ENCODE results near the gene GPX2. TPM values are rescaled to one million over a fixed set of nuclear protein-coding genes. Genes with fewer than 3 reads are reported as not detected.
A peak's percentile ranks its signal among the peaks of the same experiment; 100 is the strongest.

Gene GPX2
- total RNA-seq, 1 experiment from 2014 or later = 4.3 TPM

DNA sequence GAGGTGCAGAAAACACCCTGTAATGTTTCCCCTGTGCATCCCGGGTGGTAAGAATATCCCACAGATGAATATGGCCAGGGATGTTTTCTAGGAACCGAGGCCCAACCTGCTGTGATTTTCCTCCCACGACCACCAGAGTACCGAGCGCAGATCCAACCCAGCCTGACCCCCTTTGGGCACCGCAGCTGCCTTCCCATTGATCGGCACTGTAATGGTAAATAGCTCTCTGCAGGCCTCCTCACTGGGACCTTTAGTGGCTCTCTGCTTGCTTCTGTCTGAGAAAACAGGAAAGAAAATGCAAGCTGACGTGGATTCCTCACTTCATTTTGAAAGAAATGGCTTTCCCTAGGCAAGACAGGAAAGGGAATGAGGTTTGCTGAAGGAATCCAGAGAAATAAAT lies 32.0 kb upstream of the GPX2 start:
- H2AFZ ChIP-seq (ENCODE audit: low read length) = no peak overlapping the region
- DNase-seq = no peak
- no peak overlapping the region for H3K27ac ChIP-seq (ENCODE audit: low read length)
- no peaks in the 10 kb centered on the region for H3K79me2 ChIP-seq (ENCODE audit: low read length)
- no peaks in the 10 kb centered on the region for H3K9me3 ChIP-seq (ENCODE audit: low read length)
- H3K4me1 ChIP-seq (ENCODE audit: insufficient read depth, low read length) = peaks cover 15% of the 10 kb centered on the region
- H3K9ac ChIP-seq (ENCODE audit: low read length) = no peak overlapping the region
- H3K9me2 ChIP-seq (replicated peaks; ENCODE audit: low read length) = no peaks in the 10 kb centered on the region
- no TSS peak for BruUV-seq (replicated peaks)
- no peaks in the 10 kb centered on the region for H3F3A ChIP-seq (ENCODE audit: low read length, unreplicated experiment)
- no peaks in the 10 kb centered on the region for H3K27me3 ChIP-seq (ENCODE audit: low read length)
- H3K4me2 ChIP-seq (ENCODE audit: low read length) = no peak overlapping the region
- no peaks in the 10 kb centered on the region for H3K36me3 ChIP-seq (ENCODE audit: low read depth, low read length)
- H3K4me3 ChIP-seq (ENCODE audit: low read length) = no peak overlapping the region
- intact Hi-C loops (cut with micrococcal nuclease) = no loop called here
- POLR2A ChIA-PET (ENCODE audit: unreplicated experiment) = no interaction called here
- H4K20me1 ChIP-seq (ENCODE audit: low read length) = no peaks in the 10 kb centered on the region
- TF ChIP-seq, protein P1, sequence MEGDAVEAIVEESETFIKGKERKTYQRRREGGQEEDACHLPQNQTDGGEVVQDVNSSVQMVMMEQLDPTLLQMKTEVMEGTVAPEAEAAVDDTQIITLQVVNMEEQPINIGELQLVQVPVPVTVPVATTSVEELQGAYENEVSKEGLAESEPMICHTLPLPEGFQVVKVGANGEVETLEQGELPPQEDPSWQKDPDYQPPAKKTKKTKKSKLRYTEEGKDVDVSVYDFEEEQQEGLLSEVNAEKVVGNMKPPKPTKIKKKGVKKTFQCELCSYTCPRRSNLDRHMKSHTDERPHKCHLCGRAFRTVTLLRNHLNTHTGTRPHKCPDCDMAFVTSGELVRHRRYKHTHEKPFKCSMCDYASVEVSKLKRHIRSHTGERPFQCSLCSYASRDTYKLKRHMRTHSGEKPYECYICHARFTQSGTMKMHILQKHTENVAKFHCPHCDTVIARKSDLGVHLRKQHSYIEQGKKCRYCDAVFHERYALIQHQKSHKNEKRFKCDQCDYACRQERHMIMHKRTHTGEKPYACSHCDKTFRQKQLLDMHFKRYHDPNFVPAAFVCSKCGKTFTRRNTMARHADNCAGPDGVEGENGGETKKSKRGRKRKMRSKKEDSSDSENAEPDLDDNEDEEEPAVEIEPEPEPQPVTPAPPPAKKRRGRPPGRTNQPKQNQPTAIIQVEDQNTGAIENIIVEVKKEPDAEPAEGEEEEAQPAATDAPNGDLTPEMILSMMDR (conservative IDR thresholded peaks at IDR 0.05; ENCODE audit: low read depth, low read length) = no peak
- no peak for TF ChIP-seq EZH2phosphoT487 (IDR thresholded peaks at IDR 0.05; ENCODE audit: borderline replicate concordance, low read length)
- TF ChIP-seq EZH2 (IDR thresholded peaks at IDR 0.05; ENCODE audit: low read length, unreplicated experiment) = no peak
- ATAC-seq = no peak
- CTCF ChIA-PET = interaction anchor here (0.6 kb wide), 1 partner anchor 132 kb away, joined by 3 read pairs; no protein-coding TSS in a partner anchor

DNA sequence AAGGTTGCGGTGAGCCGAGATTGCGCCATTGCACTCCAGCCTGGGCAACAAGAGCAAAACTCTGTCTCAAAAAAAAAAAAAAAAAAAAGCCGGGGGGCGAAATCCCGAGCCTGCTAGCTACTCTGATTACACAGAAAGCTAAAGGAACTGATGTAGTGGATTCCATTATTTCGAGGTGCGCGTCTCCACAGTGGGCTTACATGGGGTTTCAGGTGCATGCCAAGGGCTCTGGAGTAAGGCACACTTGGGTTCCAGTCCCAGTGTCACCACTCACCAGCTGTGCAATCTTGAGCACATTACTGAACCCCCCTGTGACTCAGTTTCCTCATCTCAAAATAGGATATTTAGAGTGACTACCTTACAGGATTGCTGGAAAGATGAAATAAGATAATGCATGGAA lies 31.3 kb upstream of the GPX2 start:
- H4K20me1 ChIP-seq (ENCODE audit: low read length) = no peaks in the 10 kb centered on the region
- peaks cover 15% of the 10 kb centered on the region for H3K4me1 ChIP-seq (ENCODE audit: insufficient read depth, low read length)
- no peaks in the 10 kb centered on the region for H3K27me3 ChIP-seq (ENCODE audit: low read length)
- H3F3A ChIP-seq (ENCODE audit: low read length, unreplicated experiment) = no peaks in the 10 kb centered on the region
- no peak overlapping the region for H2AFZ ChIP-seq (ENCODE audit: low read length)
- ChIA-PET CTCF (interaction anchor here (0.6 kb wide), 1 partner anchor 128 kb away, joined by 3 read pairs; the partner anchor contains the start of gene MAX), POLR2A (ENCODE audit: unreplicated experiment) (no interaction called here)
- intact Hi-C loops (cut with micrococcal nuclease) = no loop called here
- H3K9me3 ChIP-seq (ENCODE audit: low read length) = no peaks in the 10 kb centered on the region
- no peak overlapping the region for H3K27ac ChIP-seq (ENCODE audit: low read length)
- no peak for DNase-seq
- TF ChIP-seq EZH2phosphoT487 (IDR thresholded peaks at IDR 0.05; ENCODE audit: borderline replicate concordance, low read length) (no peak), EZH2 (IDR thresholded peaks at IDR 0.05; ENCODE audit: low read length, unreplicated experiment) (no peak)
- TF ChIP-seq, protein P1 (conservative IDR thresholded peaks at IDR 0.05; ENCODE audit: low read depth, low read length) = no peak
- H3K9ac ChIP-seq (ENCODE audit: low read length) = no peak overlapping the region
- no peaks in the 10 kb centered on the region for H3K79me2 ChIP-seq (ENCODE audit: low read length)
- H3K9me2 ChIP-seq (replicated peaks; ENCODE audit: low read length) = no peaks in the 10 kb centered on the region
- H3K4me2 ChIP-seq (ENCODE audit: low read length) = no peak overlapping the region
- no TSS peak for BruUV-seq (replicated peaks)
- ATAC-seq = no peak
- H3K4me3 ChIP-seq (ENCODE audit: low read length) = no peak overlapping the region
- no peaks in the 10 kb centered on the region for H3K36me3 ChIP-seq (ENCODE audit: low read depth, low read length)

DNA sequence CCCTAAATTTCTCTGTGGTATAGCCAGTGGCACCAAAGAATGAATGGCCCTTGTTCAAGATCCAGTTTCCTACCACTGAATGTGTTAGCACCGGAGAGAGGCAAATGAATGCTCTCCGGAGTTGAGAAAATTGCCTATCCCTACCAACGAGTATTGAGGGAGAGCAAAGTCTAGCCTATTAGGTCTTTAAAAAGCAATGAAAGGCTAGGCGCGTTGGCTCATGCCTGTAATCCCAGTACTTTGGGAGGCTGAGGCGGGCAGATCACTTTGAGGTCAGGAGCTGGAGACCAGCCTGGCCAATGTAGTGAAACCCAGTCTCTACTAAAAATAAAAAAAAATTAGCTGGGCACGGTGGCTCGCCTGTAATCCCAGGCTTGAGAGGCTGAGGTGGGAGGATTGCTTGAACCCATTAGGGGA lies 30.5 kb upstream of the GPX2 start:
- no peaks in the 10 kb centered on the region for H3K9me3 ChIP-seq (ENCODE audit: low read length)

More for the DNA sequence above, 30.5 kb upstream of the GPX2 start:
- H3K79me2 ChIP-seq (ENCODE audit: low read length) = no peaks in the 10 kb centered on the region
- no peaks in the 10 kb centered on the region for H3K27me3 ChIP-seq (ENCODE audit: low read length)
- TF ChIP-seq EZH2phosphoT487 (IDR thresholded peaks at IDR 0.05; ENCODE audit: borderline replicate concordance, low read length) (no peak), EZH2 (IDR thresholded peaks at IDR 0.05; ENCODE audit: low read length, unreplicated experiment) (no peak)
- TF ChIP-seq, protein P1 (conservative IDR thresholded peaks at IDR 0.05; ENCODE audit: low read depth, low read length) = no peak
- H3K27ac ChIP-seq (ENCODE audit: low read length) = no peak overlapping the region
- peak overlapping the region; percentile 72; the same call in 1 of the 2 replicates for H3K4me3 ChIP-seq (ENCODE audit: low read length)
- no peak overlapping the region for H3K9ac ChIP-seq (ENCODE audit: low read length)
- peak overlapping the region; percentile 92 for H3K4me2 ChIP-seq (ENCODE audit: low read length)
- no peak for ATAC-seq
- H3F3A ChIP-seq (ENCODE audit: low read length, unreplicated experiment) = no peaks in the 10 kb centered on the region
- H2AFZ ChIP-seq (ENCODE audit: low read length) = peak overlapping the region; percentile 94; the same call in 1 of the 2 replicates
- no peak for DNase-seq
- no peaks in the 10 kb centered on the region for H3K36me3 ChIP-seq (ENCODE audit: low read depth, low read length)
- ChIA-PET POLR2A (ENCODE audit: unreplicated experiment) (no interaction called here), CTCF (no interaction called here)
- intact Hi-C loops (cut with micrococcal nuclease) = no loop called here
- no TSS peak for BruUV-seq (replicated peaks)
- H3K9me2 ChIP-seq (replicated peaks; ENCODE audit: low read length) = no peaks in the 10 kb centered on the region
- peaks cover 15% of the 10 kb centered on the region for H3K4me1 ChIP-seq (ENCODE audit: insufficient read depth, low read length)
- no peaks in the 10 kb centered on the region for H4K20me1 ChIP-seq (ENCODE audit: low read length)

Measured in PC-3 (cell line).